Vagina (tissue), 2 donors: ENCODE results near the gene KRTAP9-6. TPM values are rescaled to one million over a fixed set of nuclear protein-coding genes. Genes with fewer than 3 reads are reported as not detected.
"Not testable (repeated sequence)": the region's sequence is repeated elsewhere in the genome, so short reads cannot be mapped to it uniquely, and the experiment has no call there.

ENCODE experiments used
- DNase-seq, 2 donors: peaks; one replicate each; pipeline ENCODE4 v3.0.0-alpha.2; 2017; ENCODE audit errors: extremely low spot score in 2 of 2
- H3K27ac ChIP-seq: fragments of 200-600 bp; sonication (generic); one replicate; pipeline ENCODE4 v1.5.1; 2019
- H3K27me3 ChIP-seq: fragments of 200-600 bp; sonication (generic); one replicate; pipeline ENCODE4 v1.5.1; 2019
- H3K36me3 ChIP-seq, 2 donors: fragments of 200-600 bp; sonication (generic); one replicate each; pipeline ENCODE4 v1.5.1; 2017 to 2019
- H3K4me1 ChIP-seq: fragments of 200-600 bp; sonication (generic); one replicate; pipeline ENCODE4 v1.5.1; 2019
- H3K4me3 ChIP-seq, 2 donors: fragments of 200-600 bp; sonication (generic); 1 replicate in 1 of 2; 2 replicates in 1 of 2; pipeline ENCODE4 v1.5.1; 2016 to 2019
- H3K9me3 ChIP-seq: fragments of 200-600 bp; sonication (generic); one replicate; pipeline ENCODE4 v1.5.1; 2019
- CTCF ChIP-seq, 3 experiments: fragments of 450-650 bp in 2 of 3; fragments of 200-600 bp in 1 of 3; sonication (generic) in 1 of 3; IDR thresholded peaks; one replicate each; pipeline ENCODE4 v1.5.1; 2017 to 2019; ENCODE audit warnings: antibody characterized with exemption in 3 of 3, mild to moderate bottlenecking in 2 of 3, moderate library complexity in 2 of 3
- POLR2A ChIP-seq, 2 donors: fragments of 450-650 bp; IDR thresholded peaks; one replicate each; pipeline ENCODE4 v1.6.1; 2017; ENCODE audit warnings: antibody characterized with exemption in 2 of 2, mild to moderate bottlenecking in 2 of 2, moderate library complexity in 2 of 2
- POLR2AphosphoS5 ChIP-seq, 2 donors: sonication (generic); formaldehyde crosslinking; IDR thresholded peaks; one replicate each; pipeline ENCODE4 v1.9.0; 2017; ENCODE audit warnings: antibody characterized with exemption in 2 of 2, mild to moderate bottlenecking in 2 of 2, low read depth in 1 of 2; ENCODE audit not compliant: insufficient read depth in 1 of 2
- intact Hi-C: fragments of 100-400 bp; cut with DNase I; formaldehyde crosslinking; loops from one replicate; pipeline ENCODE4 v1.15.1; 2023
- total RNA-seq: library from RNA; depleted of rRNA; stranded (reverse); fragments of >200 nt; gene quantifications from one replicate; pipeline ENCODE4 v1.2.3, GENCODE V29; 2016

KRTAP9-6 gene
- total RNA-seq, 1 donor from 2014 or later: not detected

- no peaks in the 10 kb centered on the region for H3K36me3 ChIP-seq
- H3K4me3 ChIP-seq: no peak overlapping the region
- no peaks in the 10 kb centered on the region for H3K4me1 ChIP-seq
- H3K27ac ChIP-seq: no peak overlapping the region
- TF ChIP-seq POLR2AphosphoS5 (IDR thresholded peaks at IDR 0.05; ENCODE audit: insufficient read depth in 1 of 2, low read depth in 1 of 2) (no peak), CTCF (IDR thresholded peaks at IDR 0.05) (no peak), POLR2A (IDR thresholded peaks at IDR 0.05) (no peak)
- no peaks in the 10 kb centered on the region for H3K27me3 ChIP-seq
- intact Hi-C loops: no loop called here
- no peak for DNase-seq
- no peaks in the 10 kb centered on the region for H3K9me3 ChIP-seq
Observed at GRCh38 chr17:41251261-41251660, 13.9 kb upstream of the KRTAP9-6 start.

- no peaks in the 10 kb centered on the region for H3K36me3 ChIP-seq
- no peaks in the 10 kb centered on the region for H3K9me3 ChIP-seq
- TF ChIP-seq POLR2A (IDR thresholded peaks at IDR 0.05): no peak
- TF ChIP-seq CTCF (IDR thresholded peaks at IDR 0.05): no peak
- no peak for TF ChIP-seq POLR2AphosphoS5 (IDR thresholded peaks at IDR 0.05; ENCODE audit: insufficient read depth in 1 of 2, low read depth in 1 of 2)
- intact Hi-C loops: no loop called here
- no peaks in the 10 kb centered on the region for H3K27me3 ChIP-seq
- H3K4me1 ChIP-seq: no peaks in the 10 kb centered on the region
- H3K4me3 ChIP-seq: no peak overlapping the region
- no peak for DNase-seq
- H3K27ac ChIP-seq: no peak overlapping the region
Observed at GRCh38 chr17:41254861-41255260, 10.3 kb upstream of the KRTAP9-6 start.

GRCh38 chr17:41255381-41256290, 9.5 kb upstream of the KRTAP9-6 start, which contains the start of gene KRTAP9-9:
Gene KRTAP9-9, plus strand, starts transcription at chr17:41255384.
- DNase-seq, intact Hi-C loops, H3K27me3 ChIP-seq, H3K4me3 ChIP-seq, H3K9me3 ChIP-seq, H3K27ac ChIP-seq, H3K4me1 ChIP-seq, H3K36me3 ChIP-seq: not testable (repeated sequence)

GRCh38 chr17:41256291-41256685, 8.9 kb upstream of the KRTAP9-6 start:
- DNase-seq: no peak

GRCh38 chr17:41258406-41258805, 6.8 kb upstream of the KRTAP9-6 start:
- TF ChIP-seq POLR2AphosphoS5 (IDR thresholded peaks at IDR 0.05; ENCODE audit: insufficient read depth in 1 of 2, low read depth in 1 of 2) (no peak), POLR2A (IDR thresholded peaks at IDR 0.05) (no peak), CTCF (IDR thresholded peaks at IDR 0.05) (no peak)
- Histone ChIP-seq H3K4me3 (no peak overlapping the region), H3K9me3 (no peaks in the 10 kb centered on the region), H3K27ac (no peak overlapping the region), H3K4me1 (no peaks in the 10 kb centered on the region), H3K27me3 (no peaks in the 10 kb centered on the region), H3K36me3 (no peaks in the 10 kb centered on the region)
- intact Hi-C loops: no loop called here
- no peak for DNase-seq

More at GRCh38 chr17:41256291-41256685, 8.9 kb upstream of the KRTAP9-6 start:
- intact Hi-C loops: no loop called here
- H3K4me1 ChIP-seq: no peaks in the 10 kb centered on the region
- no peak overlapping the region for H3K27ac ChIP-seq
- H3K36me3 ChIP-seq: no peaks in the 10 kb centered on the region
- no peaks in the 10 kb centered on the region for H3K27me3 ChIP-seq
- TF ChIP-seq CTCF (IDR thresholded peaks at IDR 0.05) (no peak), POLR2AphosphoS5 (IDR thresholded peaks at IDR 0.05; ENCODE audit: insufficient read depth in 1 of 2, low read depth in 1 of 2) (no peak), POLR2A (IDR thresholded peaks at IDR 0.05) (no peak)
- no peak overlapping the region for H3K4me3 ChIP-seq
- no peaks in the 10 kb centered on the region for H3K9me3 ChIP-seq
